NCI-H1694 treated with DMSO at 0.1 percent for 48 hours (cell line): Measurements from ENCODE around the gene JSRP1.

Experiments
- DNase-seq: peaks from one replicate; lab custom pipeline; 2025; lab: John Stamatoyannopoulos, UW

JSRP1 gene

DNA sequence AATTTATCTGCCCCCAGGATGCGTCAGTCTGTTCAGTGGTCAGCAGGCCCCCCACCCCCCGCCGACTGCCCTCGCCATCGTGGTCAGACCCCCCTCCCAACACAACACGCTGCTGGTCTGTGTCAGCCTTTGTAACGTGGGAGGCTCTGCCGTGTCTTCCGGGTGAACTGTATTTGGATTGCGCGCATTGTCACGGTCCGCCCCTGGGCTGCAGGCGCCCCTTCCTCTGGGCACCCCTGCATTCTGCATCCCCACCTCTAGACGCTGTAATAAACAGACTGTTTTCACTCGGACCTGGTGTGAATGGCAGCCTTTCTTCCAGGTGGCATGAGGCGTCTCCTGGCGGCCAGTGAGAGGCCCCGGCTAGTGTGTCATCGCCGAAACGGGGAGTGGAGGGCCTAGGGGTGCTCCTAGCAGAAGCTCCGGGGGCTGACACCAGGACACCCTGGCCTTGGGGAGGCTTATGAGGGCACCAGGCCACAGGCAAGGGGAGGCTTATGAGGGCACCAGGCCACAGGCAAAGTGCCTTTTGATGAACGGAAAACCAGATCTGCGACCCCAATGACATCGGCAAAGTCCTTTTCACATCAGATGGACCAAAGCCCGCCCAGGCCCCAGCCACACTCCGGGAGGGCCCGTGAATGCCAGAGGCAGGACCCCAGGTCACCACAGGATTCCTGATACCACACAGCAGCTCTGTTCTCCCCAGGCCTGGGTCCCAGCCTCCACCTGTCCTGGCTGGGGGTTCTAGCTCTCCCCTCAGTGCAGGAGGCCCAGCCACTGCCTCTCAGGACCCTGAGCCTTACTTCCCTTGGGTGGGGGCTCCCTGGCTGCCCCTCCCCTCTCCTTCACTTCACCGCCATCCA is 23.7 kb downstream of the JSRP1 start:
- DNase-seq = no peak

DNA sequence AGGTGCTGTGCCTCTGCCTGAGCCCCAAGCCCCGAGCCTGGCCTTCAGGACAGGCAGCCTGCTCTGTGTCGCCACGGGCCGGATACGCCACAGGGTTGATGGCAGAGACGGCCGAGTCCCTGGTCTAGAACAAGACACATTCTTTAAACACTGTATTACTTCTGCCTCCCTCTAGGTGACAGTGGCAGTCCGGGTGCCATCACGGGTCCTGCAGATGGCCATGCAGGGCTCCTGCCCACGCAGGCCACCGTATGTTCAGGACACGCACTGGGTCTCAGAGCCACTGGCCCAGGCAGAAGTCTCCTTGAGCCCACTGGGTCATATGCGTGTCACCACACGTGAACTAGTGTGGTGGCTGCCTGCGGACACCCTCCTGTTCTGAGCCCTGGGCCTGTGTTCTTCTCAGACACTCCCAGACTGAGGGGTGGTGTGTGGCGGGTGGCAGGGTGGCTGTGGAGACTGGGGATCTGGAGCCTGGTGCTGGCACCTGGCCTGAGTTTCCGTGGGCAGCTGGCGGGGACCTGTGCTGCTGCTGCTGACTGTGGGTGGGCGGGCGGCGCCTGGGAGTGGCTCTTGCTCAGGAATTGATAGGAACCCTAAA is 24.5 kb downstream of the JSRP1 start:
- no peak for DNase-seq

DNA sequence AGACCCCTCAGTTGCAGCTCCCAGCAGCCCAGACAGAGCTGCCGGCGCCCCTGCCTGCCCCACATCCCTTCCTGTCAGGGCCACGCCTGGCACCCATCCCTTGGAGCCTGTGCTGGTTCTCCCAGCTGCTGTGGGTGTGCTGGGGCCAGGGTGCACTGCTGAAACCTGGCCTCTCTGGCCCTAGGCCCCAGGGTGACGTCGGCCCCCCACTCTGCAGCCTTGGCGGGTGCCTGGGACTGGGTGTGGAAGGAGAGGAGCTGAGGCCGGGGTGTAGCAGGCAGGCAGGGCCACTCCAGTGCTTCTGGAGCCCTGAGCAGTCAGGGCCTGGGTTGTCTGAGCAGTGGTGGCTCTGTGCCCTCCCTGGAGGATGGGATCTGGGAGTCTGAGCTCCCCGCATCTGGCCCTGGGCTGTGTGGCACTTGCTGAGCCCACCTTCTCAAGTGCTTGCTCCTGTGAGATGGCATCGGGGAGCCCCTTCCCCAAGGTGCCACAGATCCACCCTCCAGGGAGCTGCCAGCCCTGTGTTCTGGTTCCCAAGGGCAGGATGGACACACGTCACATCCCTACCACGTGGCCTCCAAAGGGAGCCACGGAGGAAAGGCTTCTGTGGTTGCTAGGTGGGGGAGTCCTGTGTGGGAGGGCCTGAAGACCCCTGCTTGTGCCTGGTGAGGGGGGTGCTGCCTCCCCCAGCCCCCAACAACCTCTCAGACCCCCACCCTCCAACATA is 25.2 kb downstream of the JSRP1 start:
- DNase-seq = no peak

DNA sequence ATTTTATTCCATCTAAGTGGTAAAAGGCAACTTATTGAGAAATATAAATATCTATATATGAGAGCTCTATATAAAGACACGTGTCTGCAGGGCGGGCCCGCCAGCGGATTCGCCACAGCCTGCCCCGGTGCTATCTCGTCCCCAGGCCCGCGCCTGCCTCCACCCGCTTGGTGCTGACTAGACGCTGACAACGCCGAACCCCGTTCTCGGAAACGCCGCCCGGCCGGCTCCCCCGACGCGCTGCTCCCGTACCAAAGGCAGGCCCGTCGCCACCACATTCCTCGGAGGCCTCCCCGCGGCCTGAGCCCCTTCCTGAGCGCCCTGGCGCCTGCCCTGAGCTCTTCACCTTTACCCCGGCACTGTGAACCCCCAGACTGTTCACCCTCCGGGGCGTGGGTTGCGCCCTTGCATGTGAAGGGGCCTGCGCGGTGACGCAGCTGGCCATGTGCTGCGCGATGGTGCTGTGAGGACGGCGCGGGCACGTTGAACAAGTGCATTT is 26.1 kb downstream of the JSRP1 start:
- DNase-seq = no peak

DNA sequence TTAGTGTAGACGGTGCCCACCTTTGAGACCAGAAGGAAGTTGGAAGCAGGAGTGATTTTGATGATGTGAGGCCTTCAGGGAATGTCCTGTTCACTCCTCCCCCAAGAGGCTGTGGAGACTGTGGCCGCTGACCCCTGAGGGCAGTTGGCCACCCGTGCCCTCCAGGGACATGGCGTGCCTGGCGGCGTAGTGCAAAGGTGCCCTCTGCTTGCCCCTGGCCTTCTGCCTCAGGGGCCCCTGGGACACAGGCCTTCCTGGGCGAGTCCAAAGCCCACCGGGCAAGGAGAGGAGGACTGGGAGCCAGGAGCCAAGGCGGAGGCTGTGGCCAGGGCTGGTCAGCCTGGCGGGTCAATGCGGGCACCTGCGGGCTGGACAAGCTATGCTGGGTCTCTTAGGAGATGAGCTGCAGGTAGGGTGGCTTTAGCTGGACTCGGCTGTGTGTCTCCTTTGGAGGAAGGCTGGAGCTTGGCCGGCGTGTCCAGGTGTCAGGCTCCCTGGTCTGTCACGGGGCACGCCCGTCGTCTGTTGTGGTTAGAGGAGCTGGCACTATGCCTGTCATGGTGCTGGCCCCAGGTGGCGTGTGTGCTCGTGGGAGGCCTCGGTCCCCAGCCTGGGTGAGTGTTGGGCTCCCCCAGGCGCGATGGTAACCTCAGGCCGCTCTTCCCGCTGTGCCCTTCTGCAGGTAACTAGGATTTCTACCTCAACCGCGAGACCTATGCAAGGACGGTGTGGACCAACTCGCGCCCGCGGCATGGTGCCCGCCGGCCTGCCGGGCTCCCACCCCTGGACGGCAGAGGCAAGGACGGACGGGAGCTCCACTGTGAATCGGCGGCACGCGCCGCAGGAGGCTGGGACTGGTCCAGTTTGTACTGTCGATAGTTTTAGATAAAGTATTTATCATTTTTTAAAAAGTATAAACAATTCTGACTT is 26.8 kb downstream of the JSRP1 start:
- DNase-seq = no peak

DNA sequence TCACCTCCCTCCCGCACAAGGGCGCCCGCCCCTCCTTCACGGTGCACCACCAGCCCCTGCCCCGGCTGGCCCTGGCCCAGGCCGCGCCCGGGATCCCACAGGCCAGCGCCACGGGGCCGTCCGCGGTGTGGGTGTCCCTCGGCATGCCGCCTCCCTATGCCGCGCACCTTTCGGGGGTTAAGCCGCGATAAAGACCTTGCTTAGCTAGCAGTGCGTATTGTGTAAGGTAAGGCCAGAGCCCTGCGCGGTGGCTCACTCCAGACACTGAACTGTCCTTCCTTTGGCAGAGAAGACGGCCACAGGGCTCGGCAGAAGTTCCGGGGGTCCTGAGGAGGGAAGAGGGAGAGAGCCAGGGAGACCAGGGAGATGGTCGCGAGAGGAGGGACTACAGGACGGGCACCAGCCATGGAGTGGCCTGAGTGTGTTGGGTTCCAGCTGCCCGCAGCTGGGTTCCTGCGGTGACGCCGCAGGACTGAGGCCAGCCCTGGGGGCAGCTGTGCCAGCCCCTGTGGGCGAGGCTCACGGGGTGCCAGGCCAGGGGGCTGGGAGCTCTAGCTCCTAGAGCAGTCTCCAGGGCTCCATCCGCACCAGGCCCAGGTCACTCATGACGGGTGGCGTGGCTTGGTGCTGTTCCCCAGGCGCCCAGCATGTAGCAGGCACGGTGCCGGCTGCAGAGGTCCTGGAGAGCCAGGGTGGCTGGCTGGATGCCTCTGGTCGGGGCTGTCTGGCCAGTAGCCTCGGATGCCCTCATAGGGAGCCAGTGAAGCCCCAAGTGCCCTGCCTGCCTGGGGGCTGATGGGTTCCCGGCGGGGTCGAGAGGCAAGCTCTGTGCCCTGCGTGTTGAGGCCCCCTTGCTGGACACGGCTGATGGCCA is 27.8 kb downstream of the JSRP1 start:
- DNase-seq = no peak

DNA sequence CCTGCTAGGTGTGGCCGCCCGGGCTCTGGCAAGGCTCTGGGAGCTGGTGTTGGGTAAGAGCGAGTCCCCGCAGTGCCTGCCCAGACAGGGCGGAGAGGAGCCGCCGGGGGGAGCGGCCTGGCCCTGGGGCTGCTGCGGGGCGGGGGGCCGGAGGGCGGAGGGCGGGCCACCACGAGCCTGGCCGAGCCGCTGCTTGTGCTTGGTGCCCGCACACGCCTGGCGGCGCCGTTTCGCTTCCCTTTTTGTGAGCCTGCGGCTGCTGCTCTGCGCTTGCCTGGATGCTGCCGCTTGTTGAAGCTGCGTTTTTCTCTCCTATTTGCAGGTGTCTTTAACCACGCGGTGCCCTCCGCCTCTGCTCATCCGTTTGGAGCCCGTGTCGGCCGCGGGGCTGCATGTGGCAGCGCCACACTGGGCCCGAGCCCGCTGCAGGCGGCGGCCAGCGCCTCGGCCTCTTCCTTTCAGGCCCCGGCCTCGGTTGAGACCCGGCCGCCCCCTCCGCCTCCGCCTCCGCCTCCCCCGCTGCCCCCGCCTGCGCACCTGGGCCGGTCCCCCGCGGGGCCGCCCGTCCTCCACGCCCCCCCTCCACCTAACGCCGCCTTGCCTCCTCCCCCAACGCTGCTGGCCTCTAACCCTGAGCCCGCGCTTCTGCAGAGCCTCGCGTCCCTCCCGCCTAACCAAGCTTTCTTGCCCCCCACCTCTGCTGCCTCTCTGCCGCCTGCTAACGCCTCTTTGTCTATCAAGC is 28.6 kb downstream of the JSRP1 start:
- no peak for DNase-seq

DNA sequence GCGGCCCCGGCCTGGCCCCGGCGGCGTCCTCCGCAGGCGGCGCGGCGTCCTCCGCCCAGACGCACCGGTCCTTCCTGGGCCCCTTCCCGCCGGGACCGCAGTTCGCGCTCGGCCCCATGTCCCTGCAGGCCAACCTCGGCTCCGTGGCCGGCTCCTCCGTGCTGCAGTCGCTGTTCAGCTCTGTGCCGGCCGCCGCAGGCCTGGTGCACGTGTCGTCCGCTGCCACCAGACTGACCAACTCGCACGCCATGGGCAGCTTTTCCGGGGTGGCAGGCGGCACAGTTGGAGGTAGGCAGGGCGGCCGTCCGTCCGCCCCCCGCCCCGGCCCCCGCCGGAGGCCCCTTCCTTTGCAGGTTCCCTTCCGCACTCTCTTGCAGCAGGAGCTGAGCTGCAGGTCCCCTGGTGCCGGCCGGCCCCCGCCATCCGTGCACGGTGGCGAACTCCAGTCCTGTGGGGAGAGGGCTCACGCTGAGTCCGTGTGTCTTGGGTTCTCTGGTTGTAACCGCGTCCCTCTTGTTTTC is 29.3 kb downstream of the JSRP1 start:
- DNase-seq = no peak

DNA sequence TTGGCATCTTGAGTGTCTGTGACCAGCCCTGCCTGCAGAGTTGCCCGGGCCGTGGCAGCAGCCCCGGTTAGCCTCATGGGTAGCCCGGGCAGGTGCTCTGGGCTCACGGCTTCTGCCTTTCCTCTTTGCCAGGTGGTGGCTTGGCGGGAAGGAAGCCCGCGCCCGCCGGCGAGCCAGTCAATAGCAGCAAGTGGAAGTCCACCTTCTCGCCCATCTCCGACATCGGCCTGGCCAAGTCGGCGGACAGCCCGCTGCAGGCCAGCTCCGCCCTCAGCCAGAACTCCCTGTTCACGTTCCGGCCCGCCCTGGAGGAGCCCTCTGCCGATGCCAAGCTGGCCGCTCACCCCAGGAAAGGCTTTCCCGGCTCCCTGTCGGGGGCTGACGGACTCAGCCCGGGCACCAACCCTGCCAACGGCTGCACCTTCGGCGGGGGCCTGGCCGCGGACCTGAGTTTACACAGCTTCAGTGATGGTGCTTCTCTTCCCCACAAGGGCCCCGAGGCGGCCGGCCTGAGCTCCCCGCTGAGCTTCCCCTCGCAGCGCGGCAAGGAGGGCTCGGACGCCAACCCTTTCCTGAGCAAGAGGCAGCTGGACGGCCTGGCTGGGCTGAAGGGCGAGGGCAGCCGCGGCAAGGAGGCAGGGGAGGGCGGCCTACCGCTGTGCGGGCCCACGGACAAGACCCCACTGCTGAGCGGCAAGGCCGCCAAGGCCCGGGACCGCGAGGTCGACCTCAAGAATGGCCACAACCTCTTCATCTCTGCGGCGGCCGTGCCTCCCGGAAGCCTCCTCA is 30.0 kb downstream of the JSRP1 start:
- DNase-seq = no peak

DNA sequence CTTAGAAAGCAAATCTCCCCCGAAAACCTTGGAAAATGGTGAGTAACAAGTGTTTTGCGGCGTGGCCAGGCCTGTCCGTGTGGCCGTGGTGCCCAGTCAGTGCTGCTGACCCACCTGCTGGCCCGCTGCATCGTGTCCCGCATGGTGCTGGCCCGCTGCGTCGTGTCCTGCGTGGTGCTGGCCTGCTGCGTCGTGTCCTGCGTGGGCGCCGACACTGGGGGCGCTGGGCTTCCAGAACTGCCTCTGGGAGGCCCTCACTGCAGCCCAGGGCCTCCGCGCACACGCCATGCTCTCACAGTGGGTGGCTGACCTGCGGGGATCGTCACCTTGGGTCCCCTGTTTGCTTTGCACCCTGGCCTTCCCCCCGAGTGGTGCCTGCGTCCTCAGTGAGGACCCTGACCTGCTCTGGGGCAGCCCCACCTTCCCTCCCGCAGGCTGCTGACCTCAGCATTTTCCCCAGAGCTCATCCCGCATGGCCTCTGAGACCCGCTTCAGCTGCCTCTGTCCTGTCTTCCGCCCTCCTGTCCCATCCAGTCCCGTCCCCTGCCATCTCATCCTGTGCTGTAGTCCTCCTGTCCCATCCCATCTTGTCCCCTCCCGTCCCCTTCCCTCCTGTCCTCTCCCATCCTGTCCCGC is 30.7 kb downstream of the JSRP1 start:
- no peak for DNase-seq

DNA sequence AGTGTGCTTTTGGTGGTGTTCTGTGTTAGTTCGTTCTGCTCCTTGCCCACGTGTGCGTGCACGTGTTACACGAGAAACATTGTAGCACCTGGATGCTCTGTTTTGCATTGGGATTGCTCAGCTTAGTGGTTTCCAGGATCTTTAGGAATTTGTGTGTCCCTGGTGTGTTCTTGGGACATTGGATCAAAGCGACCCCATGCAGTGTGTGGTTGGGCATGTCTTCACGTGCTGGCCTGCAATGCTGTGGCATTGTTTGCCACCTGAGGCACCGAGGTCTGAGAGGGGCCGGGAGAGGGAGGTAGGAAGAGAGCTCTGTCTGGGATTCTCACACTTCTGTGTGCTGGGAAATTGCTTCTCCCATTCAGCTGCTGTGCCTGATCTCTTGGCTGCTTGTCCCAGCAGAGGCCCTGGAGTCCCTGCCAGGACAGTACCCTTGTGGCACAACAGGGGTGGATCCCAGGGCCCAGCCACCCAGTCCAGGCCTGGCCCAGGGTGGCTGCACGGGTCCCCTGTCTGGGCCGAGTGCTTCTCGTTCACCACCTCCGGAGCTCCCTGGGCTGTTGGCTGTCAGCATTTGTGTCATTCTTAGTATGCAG is 31.4 kb downstream of the JSRP1 start:
- DNase-seq = no peak

DNA sequence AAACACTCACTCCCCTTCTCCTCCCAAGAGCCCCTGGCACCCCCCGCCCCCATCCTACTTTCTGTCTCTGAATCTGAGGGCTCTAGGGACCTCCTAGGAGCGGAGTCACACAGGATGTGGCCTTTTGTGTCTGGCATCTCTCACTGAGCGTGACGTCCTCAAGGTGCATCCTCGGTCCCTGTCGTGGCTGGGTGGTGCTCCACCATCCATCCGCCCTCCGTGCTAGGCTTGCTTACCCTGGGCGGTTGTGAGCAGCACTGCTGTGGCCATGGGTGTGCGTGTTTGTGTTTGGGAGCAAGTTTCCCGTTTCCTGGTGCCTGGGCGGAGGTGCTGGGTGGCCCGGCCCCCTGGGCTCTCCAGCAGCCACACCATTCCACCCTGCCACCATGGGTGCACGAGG is 32.3 kb downstream of the JSRP1 start:
- no peak for DNase-seq

DNA sequence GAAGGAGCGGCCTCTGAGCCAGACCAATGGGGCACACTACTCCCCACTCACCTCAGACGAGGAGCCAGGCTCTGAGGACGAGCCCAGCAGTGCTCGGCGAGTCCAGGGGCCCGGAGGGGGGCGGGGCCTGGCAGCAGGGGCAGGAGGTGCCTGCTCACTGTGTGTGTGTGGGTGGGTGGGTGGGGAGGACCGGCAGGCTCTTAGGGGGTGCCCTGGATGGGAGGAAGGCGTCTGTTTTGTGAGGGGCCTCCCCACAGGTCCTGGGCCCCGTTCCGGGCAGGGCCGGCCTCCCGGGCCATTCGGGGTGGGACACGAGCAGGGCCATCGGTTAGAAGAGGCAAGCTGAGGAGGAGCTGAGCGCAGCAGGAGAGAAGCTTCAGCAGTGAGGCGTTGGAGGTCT is 32.8 kb downstream of the JSRP1 start:
- DNase-seq = no peak

DNA sequence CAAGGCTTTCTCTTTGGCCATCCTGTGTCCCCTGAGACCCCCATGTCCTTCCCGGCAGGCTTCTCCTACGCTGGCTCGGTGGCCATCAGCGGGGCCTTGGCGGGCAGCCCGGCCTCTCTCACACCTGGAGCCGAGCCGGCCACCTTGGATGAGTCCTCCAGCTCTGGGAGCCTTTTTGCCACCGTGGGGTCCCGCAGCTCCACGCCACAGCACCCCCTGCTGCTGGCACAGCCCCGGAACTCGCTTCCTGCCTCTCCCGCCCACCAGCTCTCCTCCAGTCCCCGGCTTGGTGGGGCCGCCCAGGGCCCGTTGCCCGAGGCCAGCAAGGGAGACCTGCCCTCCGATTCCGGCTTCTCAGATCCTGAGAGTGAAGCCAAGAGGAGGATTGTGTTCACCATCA is 34.3 kb downstream of the JSRP1 start:
- DNase-seq = no peak

DNA sequence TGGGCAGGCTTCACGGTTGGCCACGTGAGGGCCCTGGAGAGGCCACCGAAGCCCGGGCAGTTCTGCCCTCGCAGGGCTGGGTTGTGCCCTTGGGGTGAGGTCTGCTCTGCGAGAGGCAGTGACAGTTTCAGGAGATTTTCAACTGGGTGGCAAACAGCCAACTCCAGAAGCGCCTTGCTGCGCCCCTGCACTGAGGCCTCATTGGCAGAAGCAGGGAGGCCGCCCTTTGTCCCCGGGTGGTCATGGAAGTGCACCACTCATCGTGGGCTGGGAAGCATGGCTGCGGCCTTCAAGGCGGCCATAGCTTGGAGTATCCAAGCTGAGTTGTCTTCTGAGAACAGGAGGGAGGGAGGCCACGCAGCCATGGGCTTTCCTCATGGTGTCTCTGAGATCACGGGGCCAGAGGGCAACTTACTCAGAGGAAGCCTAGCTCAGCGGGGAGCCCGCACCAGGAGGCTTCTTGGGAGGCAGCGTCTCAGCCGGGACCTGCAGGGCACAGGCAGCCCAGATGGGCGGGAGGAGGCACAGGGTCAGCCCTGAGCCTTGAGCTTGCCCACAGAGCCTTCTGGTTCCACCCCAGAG is 34.9 kb downstream of the JSRP1 start:
- no peak for DNase-seq

DNA sequence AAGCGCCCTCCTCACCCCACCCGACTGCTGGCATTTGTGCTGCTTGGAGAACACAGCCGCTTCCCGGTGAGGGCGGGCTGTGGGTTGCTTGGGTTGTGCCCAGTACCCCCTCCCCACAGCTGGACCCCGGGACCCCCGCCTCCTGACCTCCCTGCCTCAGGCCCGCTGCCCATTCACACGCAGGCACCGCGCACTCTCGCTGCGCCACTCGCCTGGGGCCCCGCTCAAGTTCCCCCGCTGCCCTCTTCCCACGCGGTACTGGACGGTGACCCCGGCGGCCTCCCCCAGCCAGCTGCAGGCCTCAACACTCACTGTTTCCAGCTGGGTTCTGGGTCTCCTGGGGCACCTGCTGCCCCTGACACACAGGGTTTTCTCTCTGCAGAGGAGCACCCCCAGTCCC is 36.5 kb downstream of the JSRP1 start:
- no peak for DNase-seq

DNA sequence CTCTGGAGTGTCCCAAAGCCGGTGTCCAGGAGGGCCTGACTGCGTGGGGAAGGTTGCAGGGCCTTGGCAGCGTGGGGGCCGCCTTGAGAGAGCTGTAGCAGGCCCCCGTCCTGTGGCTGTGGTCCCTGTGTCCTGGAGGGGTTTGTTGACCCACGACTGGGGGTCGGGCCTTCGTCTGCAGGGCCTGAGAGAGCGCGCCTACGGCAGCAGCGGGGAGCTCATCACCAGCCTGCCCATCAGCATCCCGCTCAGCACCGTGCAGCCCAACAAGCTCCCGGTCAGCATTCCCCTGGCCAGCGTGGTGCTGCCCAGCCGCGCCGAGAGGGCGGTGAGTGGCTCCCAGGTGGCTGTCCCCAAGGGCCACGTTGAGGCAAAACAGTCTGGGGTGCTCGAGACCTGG is 38.6 kb downstream of the JSRP1 start:
- no peak for DNase-seq
